ENCODE measurements around the gene ITPRID2.
A peak's percentile ranks its signal among the peaks of the same experiment; 100 is the strongest.

ITPRID2 gene

GRCh38 chr2:181890271-181890670, 1.3 kb upstream of the ITPRID2 start:
- no peak overlapping the region for H3K4me3 ChIP-seq (ENCODE audit: low read depth, low read length)
- no peak for TF ChIP-seq CTCF (IDR thresholded peaks at IDR 0.05; ENCODE audit: borderline replicate concordance, insufficient read depth, low read depth, low read length)

DNA sequence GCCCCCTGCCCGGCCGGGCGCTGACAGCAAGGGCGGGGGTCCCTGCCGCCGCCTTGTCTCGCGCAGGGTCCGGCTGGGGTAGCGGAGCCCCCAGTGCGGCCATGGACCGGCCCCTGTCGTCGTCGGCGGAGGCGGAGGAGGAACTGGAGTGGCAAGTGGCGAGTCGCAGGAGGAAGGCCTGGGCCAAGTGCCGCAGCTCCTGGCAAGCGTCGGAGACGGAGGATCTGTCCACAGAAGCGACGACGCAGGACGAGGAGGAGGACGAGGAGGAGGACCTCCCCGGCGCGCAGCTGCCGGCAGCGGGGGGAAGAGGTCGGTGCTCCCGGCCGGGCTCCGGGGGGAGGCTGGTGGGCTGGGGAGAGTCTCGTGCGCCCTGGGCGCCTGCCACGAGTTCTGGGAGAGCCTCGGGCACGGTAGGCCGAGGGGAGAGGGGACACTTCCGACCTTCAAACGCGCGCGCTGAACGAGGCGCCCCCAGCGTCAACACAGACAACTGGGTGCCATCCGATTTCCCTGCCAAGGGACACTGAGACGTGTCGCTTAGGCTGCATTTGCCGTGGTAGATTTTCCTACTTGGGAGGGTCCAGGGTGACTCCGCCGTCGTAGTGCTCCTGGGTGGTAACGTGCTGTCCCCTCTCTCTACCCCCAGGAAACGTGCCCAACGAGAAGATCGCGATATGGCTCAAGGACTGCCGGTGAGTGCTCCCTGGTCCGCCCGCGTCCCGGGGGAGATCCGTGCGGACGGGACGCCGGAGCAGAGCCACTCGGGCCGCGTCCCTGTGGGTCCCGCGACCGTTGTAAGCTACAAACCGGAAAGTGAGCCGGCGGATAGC, 652 bp downstream of the ITPRID2 start:
- peak overlapping the region; percentile 92 for H3K4me3 ChIP-seq (ENCODE audit: low read depth, low read length)
- TF ChIP-seq CTCF (IDR thresholded peaks at IDR 0.05; ENCODE audit: borderline replicate concordance, insufficient read depth, low read depth, low read length), result peak; percentile 49; the same call in 1 of the 2 replicates

- no peak for TF ChIP-seq CTCF (IDR thresholded peaks at IDR 0.05; ENCODE audit: borderline replicate concordance, insufficient read depth, low read depth, low read length)
- peak overlapping the region; percentile 92 for H3K4me3 ChIP-seq (ENCODE audit: low read depth, low read length)
Measured at GRCh38 chr2:181892799-181893435, 1.4 kb downstream of the ITPRID2 start.

GRCh38 chr2:181894381-181894780, 2.9 kb downstream of the ITPRID2 start:
- no peak for TF ChIP-seq CTCF (IDR thresholded peaks at IDR 0.05; ENCODE audit: borderline replicate concordance, insufficient read depth, low read depth, low read length)
- H3K4me3 ChIP-seq (ENCODE audit: low read depth, low read length), result no peak overlapping the region

DNA sequence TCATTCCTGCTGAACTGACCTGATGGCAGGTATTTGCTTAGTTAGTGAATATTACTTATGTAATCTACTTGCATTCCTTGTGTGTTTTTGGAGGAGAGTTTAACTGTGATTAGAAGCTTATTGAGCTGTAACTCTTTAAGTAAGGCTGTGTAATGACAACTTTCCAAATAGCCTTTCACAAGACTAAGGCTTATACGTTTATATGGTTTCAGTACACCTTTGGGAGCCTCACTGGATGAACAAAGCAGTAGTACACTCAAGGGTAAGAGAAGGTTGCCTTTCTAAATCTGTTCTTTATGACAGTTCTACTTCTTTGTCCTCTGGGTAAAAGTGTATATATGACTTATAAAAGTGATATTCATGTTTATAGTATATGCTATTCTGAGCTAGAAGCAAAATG, 4.3 kb downstream of the ITPRID2 start:
- no peak for TF ChIP-seq CTCF (IDR thresholded peaks at IDR 0.05; ENCODE audit: borderline replicate concordance, insufficient read depth, low read depth, low read length)
- no peak overlapping the region for H3K4me3 ChIP-seq (ENCODE audit: low read depth, low read length)

DNA sequence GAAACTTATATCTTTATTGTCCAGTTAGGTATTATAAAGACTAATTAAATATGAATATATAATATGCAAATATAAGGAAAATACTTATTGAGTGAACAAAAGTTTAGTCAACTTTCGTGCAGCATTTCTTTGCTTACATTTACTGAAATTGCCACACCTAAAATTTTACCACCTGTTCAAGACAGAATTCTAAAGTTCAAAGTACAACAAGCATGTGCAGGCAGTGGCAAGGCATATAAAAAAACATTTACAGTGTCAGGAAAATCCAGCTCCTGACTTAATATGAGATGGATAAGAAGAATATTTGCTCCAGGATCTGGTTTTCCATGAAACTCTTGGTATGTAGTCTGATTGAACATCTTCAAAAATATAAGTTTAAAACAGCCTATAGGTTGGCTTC, 4.8 kb downstream of the ITPRID2 start:
- H3K4me3 ChIP-seq (ENCODE audit: low read depth, low read length), result no peak overlapping the region
- TF ChIP-seq CTCF (IDR thresholded peaks at IDR 0.05; ENCODE audit: borderline replicate concordance, insufficient read depth, low read depth, low read length), result no peak
